Tibial nerve (tissue), 4 donors: Measurements from ENCODE around the gene SDCCAG8. TPM values are rescaled to one million over a fixed set of nuclear protein-coding genes. Genes with fewer than 3 reads are reported as not detected.

ENCODE experiments used
- DNase-seq, 2 donors: peaks; one replicate each; pipeline ENCODE4 v3.0.0-alpha.2; 2019; ENCODE audit warnings: low spot score in 2 of 2
- H3K27ac ChIP-seq, 4 donors: fragments of 200-600 bp; sonication (generic) in 3 of 4; one replicate each; pipeline ENCODE4 v1.5.1; 2017 to 2019; ENCODE audit warnings: mild to moderate bottlenecking in 1 of 4
- H3K27me3 ChIP-seq, 2 donors: fragments of 200-600 bp; sonication (generic) in 1 of 2; one replicate each; pipeline versions ENCODE4 v1.5.1 to v1.6.0; 2017 to 2019
- H3K36me3 ChIP-seq, 3 donors: fragments of 200-600 bp; sonication (generic); one replicate each; pipeline ENCODE4 v1.5.1; 2018 to 2019
- H3K4me1 ChIP-seq, 4 donors: fragments of 200-600 bp; sonication (generic) in 3 of 4; one replicate each; pipeline ENCODE4 v1.5.1; 2017 to 2019
- H3K4me3 ChIP-seq, 4 donors: fragments of 200-600 bp; sonication (generic) in 3 of 4; one replicate each; pipeline ENCODE4 v1.5.1; 2017 to 2019; ENCODE audit warnings: mild to moderate bottlenecking in 1 of 4, moderate library complexity in 1 of 4
- H3K9me3 ChIP-seq, 4 donors: fragments of 200-600 bp; sonication (generic) in 3 of 4; one replicate each; pipeline ENCODE4 v1.5.1; 2017 to 2019
- EP300 ChIP-seq, 2 donors: sonication (generic); formaldehyde crosslinking; IDR thresholded peaks; one replicate each; pipeline ENCODE4 v1.6.1; 2017; ENCODE audit warnings: antibody characterized with exemption in 2 of 2, mild to moderate bottlenecking in 1 of 2
- POLR2A ChIP-seq, 2 donors: fragments of 450-650 bp; IDR thresholded peaks; one replicate each; pipeline ENCODE4 v1.6.1; 2017; ENCODE audit warnings: antibody characterized with exemption in 2 of 2, mild to moderate bottlenecking in 2 of 2, moderate library complexity in 2 of 2
- WGBS, 2 donors: methylation state at CpG; one replicate each; pipeline ENCODE4 v1.1.5; 2018; 5-methylcytosine and 5-hydroxymethylcytosine counted together
- total RNA-seq, 4 donors: library from RNA; depleted of rRNA; stranded (reverse); fragments of >200 nt; gene quantifications; one replicate each; pipeline ENCODE4 v1.1.0, GENCODE V29; 2016
- TF ChIP-seq, protein P1 (sequence below), 5 experiments: fragments of 200-600 bp in 3 of 5; fragments of 450-650 bp in 2 of 5; sonication (generic) in 3 of 5; IDR thresholded peaks; one replicate each; pipeline ENCODE4 v1.5.1; 2016 to 2019; ENCODE audit warnings: antibody characterized with exemption in 5 of 5, mild to moderate bottlenecking in 3 of 5, moderate library complexity in 2 of 5

Gene SDCCAG8
- total RNA-seq, 4 donors from 2014 or later: 39.0 to 86.5 (median 56.0) TPM

DNA sequence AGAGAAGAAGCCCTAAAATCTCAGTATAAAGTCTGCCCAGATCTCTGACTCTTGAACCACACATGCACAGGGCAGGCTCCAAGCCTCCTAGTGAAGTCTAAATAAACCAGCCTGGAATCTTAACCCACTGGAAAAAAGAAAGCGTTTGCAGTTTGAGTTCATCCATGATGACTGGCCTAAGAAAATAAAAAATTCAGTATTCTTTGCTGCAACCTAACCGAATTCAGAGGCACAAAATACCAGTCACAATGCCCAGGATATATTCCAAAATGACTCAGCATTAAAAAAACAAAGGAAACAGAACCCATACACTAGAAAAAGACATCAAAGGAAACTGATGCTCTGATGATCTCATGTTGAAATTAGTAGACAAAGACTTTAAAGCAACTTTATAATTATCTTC is 269.2 kb downstream of the SDCCAG8 start:
- Histone ChIP-seq H3K9me3 (no peaks in the 10 kb centered on the region), H3K27me3 (no peaks in the 10 kb centered on the region), H3K4me3 (no peak overlapping the region), H3K4me1 (peaks cover 0 to 7% (median 0%) of the 10 kb centered on the region in 4 donors), H3K36me3 (peaks cover 0 to 4% (median 0%) of the 10 kb centered on the region in 3 donors), H3K27ac (no peak overlapping the region)
- DNase-seq: no peak
- TF ChIP-seq EP300 (IDR thresholded peaks at IDR 0.05) (no peak), POLR2A (IDR thresholded peaks at IDR 0.05) (no peak)
- TF ChIP-seq, protein P1, sequence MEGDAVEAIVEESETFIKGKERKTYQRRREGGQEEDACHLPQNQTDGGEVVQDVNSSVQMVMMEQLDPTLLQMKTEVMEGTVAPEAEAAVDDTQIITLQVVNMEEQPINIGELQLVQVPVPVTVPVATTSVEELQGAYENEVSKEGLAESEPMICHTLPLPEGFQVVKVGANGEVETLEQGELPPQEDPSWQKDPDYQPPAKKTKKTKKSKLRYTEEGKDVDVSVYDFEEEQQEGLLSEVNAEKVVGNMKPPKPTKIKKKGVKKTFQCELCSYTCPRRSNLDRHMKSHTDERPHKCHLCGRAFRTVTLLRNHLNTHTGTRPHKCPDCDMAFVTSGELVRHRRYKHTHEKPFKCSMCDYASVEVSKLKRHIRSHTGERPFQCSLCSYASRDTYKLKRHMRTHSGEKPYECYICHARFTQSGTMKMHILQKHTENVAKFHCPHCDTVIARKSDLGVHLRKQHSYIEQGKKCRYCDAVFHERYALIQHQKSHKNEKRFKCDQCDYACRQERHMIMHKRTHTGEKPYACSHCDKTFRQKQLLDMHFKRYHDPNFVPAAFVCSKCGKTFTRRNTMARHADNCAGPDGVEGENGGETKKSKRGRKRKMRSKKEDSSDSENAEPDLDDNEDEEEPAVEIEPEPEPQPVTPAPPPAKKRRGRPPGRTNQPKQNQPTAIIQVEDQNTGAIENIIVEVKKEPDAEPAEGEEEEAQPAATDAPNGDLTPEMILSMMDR (IDR thresholded peaks at IDR 0.05): no peak
- WGBS, 2 donors: 61 to 69% methylated on average over 2 of the region's 2 CpGs

DNA sequence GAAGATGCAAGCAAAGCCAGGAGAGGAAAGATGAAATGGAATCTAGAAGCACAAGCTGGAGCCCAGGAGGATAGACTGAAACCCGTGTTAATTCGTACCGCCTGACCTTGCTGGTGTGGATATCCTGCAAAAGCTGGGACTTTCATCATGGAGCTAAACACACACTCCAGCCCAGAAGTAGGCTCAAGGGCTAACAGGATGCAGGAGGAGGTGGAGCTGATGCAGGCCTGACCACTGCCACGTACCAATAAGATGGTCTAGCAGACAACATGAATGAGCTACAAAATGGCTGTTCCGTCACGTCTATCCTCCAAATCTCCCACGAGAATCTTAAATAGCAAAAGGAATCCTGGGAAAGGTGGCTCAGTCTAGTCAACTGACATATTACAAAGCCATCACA is 270.3 kb downstream of the SDCCAG8 start:
- H3K4me1 ChIP-seq: peaks cover 0 to 7% (median 0%) of the 10 kb centered on the region in 4 donors
- no peaks in the 10 kb centered on the region for H3K27me3 ChIP-seq
- TF ChIP-seq, protein P1 (IDR thresholded peaks at IDR 0.05): no peak
- TF ChIP-seq EP300 (IDR thresholded peaks at IDR 0.05) (no peak), POLR2A (IDR thresholded peaks at IDR 0.05) (no peak)
- peaks cover 0 to 4% (median 0%) of the 10 kb centered on the region in 3 donors for H3K36me3 ChIP-seq
- H3K27ac ChIP-seq: no peak overlapping the region
- WGBS, 2 donors: 95 to 97% methylated on average over 7 of the region's 7 CpGs
- H3K9me3 ChIP-seq: no peaks in the 10 kb centered on the region
- no peak overlapping the region for H3K4me3 ChIP-seq
- no peak for DNase-seq

DNA sequence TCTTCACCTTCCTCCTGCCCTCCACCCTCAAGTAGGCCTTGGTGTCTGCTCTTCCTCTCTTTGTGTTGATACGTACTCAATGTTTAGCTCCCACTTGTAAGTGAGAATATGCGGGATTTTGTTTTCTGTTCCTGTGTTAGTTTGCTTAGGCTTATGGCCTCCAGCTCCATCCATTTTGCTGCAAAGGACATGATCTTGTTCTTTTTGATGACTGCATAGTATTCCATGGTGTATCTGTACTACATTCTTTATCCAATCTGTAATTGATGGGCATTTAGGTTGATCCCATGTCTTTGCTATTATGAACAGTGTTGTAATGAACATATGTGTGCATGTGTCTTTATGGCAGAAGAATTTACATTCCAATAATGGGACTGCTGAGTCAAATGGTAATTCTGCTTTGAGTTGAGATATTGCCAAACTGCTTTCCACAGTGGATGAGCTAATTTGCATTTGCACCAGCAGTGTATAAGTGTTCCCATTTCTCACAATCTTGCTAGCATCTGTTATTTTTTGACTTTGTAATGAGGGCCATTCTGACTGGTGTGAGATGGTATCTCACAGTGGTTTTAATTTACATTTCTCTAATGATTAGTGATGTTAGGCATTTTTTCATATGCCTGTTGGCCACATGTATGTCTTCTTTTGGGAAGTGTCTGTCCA is 272.7 kb downstream of the SDCCAG8 start:
- 94 to 97% methylated on average over 2 of the region's 2 CpGs for WGBS, 2 donors
- peaks cover 0 to 4% (median 0%) of the 10 kb centered on the region in 3 donors for H3K36me3 ChIP-seq
- H3K4me3 ChIP-seq: no peak overlapping the region
- DNase-seq: no peak
- H3K27ac ChIP-seq: no peak overlapping the region
- H3K27me3 ChIP-seq: no peaks in the 10 kb centered on the region
- TF ChIP-seq EP300 (IDR thresholded peaks at IDR 0.05): no peak
- TF ChIP-seq, protein P1 (IDR thresholded peaks at IDR 0.05): no peak
- no peak for TF ChIP-seq POLR2A (IDR thresholded peaks at IDR 0.05)
- H3K4me1 ChIP-seq: peaks cover 0 to 7% (median 0%) of the 10 kb centered on the region in 4 donors
- H3K9me3 ChIP-seq: no peaks in the 10 kb centered on the region

DNA sequence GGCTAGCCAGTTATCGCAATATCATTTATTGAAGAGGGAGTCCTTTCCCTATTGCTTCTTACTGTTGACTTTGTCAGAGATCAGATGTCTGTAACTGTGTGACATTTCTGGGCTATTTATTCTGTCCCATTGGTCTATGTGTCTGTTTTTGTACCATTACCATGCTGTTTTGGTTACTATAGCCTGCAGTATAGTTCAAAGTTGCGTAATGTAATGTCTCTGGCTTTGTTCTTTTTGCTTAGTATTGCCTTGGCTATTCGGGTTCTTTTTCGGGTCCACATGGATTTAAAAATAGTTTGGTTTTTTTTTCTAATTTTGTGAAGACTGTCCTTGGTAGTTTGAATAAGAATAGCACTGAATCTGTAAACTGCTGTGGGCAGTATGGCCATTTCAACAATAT is 273.7 kb downstream of the SDCCAG8 start:
- Histone ChIP-seq H3K4me3 (no peak overlapping the region), H3K4me1 (peaks cover 0 to 7% (median 0%) of the 10 kb centered on the region in 4 donors), H3K27me3 (no peaks in the 10 kb centered on the region), H3K36me3 (peaks cover 0 to 4% (median 0%) of the 10 kb centered on the region in 3 donors), H3K27ac (no peak overlapping the region), H3K9me3 (no peaks in the 10 kb centered on the region)
- WGBS, 2 donors: 95 to 97% methylated on average over 4 of the region's 4 CpGs
- no peak for DNase-seq
- TF ChIP-seq, protein P1 (IDR thresholded peaks at IDR 0.05): no peak
- TF ChIP-seq EP300 (IDR thresholded peaks at IDR 0.05): no peak
- TF ChIP-seq POLR2A (IDR thresholded peaks at IDR 0.05): no peak

DNA sequence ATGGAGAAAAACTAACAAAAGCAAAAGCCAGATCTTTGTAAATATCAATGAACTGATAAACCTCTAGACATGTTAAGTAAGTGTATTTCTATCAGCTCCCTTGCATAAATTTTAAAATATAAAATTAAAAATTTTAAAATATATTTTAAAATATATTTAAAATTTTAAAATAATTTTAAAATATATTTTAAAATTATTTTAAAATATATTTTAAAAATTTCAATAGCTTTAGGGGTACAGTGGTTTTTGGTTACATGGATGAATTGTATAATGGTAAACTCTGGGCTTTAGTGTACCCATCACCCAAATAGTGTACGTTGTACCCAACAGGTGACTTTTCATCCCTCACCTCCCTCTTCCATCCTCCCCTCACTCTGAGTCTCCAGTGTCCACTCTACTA is 279.2 kb downstream of the SDCCAG8 start:
- no peak overlapping the region for H3K27ac ChIP-seq
- no peaks in the 10 kb centered on the region for H3K4me1 ChIP-seq
- TF ChIP-seq EP300 (IDR thresholded peaks at IDR 0.05): no peak
- TF ChIP-seq, protein P1 (IDR thresholded peaks at IDR 0.05): no peak
- TF ChIP-seq POLR2A (IDR thresholded peaks at IDR 0.05): no peak
- no peaks in the 10 kb centered on the region for H3K27me3 ChIP-seq
- no peaks in the 10 kb centered on the region for H3K9me3 ChIP-seq
- DNase-seq: no peak
- H3K4me3 ChIP-seq: no peak overlapping the region
- no peaks in the 10 kb centered on the region for H3K36me3 ChIP-seq
- 96 to 98% methylated on average over 1 of the region's 1 CpG for WGBS, 2 donors
